GM23338 (cell line): ENCODE data around the gene LONP1. TPM values are rescaled to one million over a fixed set of nuclear protein-coding genes. Genes with fewer than 3 reads are reported as not detected.

ENCODE experiments used
- ATAC-seq: fragments of 200-7000 bp; cut with Tn5 transposase; 3 replicates; pipeline ENCODE4 v1.9.1; 2020
- DNase-seq: peaks from one replicate; pipeline ENCODE4 v3.0.0-alpha.2; 2015; ENCODE audit warnings: low spot score
- H2AFZ ChIP-seq: fragments of 200-600 bp; sonication (generic); 2 replicates; pipeline ENCODE4 v1.8.0; 2016; ENCODE audit warnings: antibody characterized with exemption, mild to moderate bottlenecking, moderate library complexity
- H3F3A ChIP-seq: fragments of 200-600 bp; sonication (generic); replicated peaks from 2 replicates; pipeline ENCODE4 v1.8.0; 2017; ENCODE audit warnings: antibody characterized with exemption, mixed run types, low read depth
- H3K27ac ChIP-seq: fragments of 200-600 bp; sonication (generic); 2 replicates; pipeline ENCODE4 v1.6.1; 2016; ENCODE audit warnings: low read depth
- H3K27me3 ChIP-seq: fragments of 200-600 bp; sonication (generic); 2 replicates; pipeline ENCODE4 v1.8.0; 2016; ENCODE audit warnings: mild to moderate bottlenecking, mixed run types, moderate library complexity; ENCODE audit not compliant: insufficient read depth
- H3K36me3 ChIP-seq: fragments of 200-600 bp; sonication (generic); 2 replicates; pipeline ENCODE4 v1.8.0; 2016; ENCODE audit warnings: mild to moderate bottlenecking; ENCODE audit not compliant: insufficient read depth
- H3K4me1 ChIP-seq: fragments of 200-600 bp; sonication (generic); 2 replicates; pipeline ENCODE4 v1.8.0; 2016; ENCODE audit warnings: mild to moderate bottlenecking, moderate library complexity; ENCODE audit not compliant: insufficient read depth
- H3K4me2 ChIP-seq: fragments of 200-600 bp; sonication (generic); 2 replicates; pipeline ENCODE4 v1.7.1; 2017; ENCODE audit warnings: mixed run types
- H3K4me3 ChIP-seq: fragments of 200-600 bp; sonication (generic); 2 replicates; pipeline ENCODE4 v1.6.1; 2016; ENCODE audit warnings: mixed run types
- H3K79me2 ChIP-seq: fragments of 200-600 bp; sonication (generic); replicated peaks from 2 replicates; pipeline ENCODE4 v1.8.0; 2017; ENCODE audit warnings: mild to moderate bottlenecking; ENCODE audit not compliant: insufficient read depth
- H3K9me2 ChIP-seq: fragments of 200-600 bp; sonication (generic); 2 replicates; pipeline ENCODE4 v1.8.0; 2017; ENCODE audit not compliant: insufficient read depth
- H4K20me1 ChIP-seq: fragments of 200-600 bp; sonication (generic); replicated peaks from 2 replicates; pipeline ENCODE4 v1.8.0; 2017; ENCODE audit warnings: mild to moderate bottlenecking; ENCODE audit not compliant: insufficient read depth
- H3K27ac Mint-ChIP-seq: 2 replicates; pipeline ENCODE4 v1.8.0; 2020; ENCODE audit warnings: inconsistent platforms, mild to moderate bottlenecking, moderate library complexity, mixed read lengths
- H3K27me3 Mint-ChIP-seq: 3 replicates; pipeline ENCODE4 v1.8.0; 2022; ENCODE audit warnings: low read depth, mild to moderate bottlenecking, moderate library complexity, mixed read lengths, inconsistent platforms; ENCODE audit not compliant: insufficient read depth, poor library complexity
- H3K36me3 Mint-ChIP-seq: 3 replicates; pipeline ENCODE4 v1.8.0; 2021; ENCODE audit warnings: low read depth, mild to moderate bottlenecking, inconsistent platforms, moderate library complexity, mixed read lengths
- H3K4me1 Mint-ChIP-seq: 3 replicates; pipeline ENCODE4 v1.8.0; 2020; ENCODE audit warnings: mild to moderate bottlenecking, inconsistent platforms, mixed read lengths
- H3K4me3 Mint-ChIP-seq: 3 replicates; pipeline ENCODE4 v1.8.0; 2021; ENCODE audit warnings: moderate library complexity, mild to moderate bottlenecking, inconsistent platforms, mixed read lengths
- H3K9me3 Mint-ChIP-seq: 3 replicates; pipeline ENCODE4 v1.8.0; 2020; ENCODE audit warnings: moderate library complexity, mild to moderate bottlenecking, inconsistent platforms, mixed read lengths
- CREB1 ChIP-seq: fragments of 250-450 bp; sonication (Bioruptor Pico); IDR thresholded peaks from 2 replicates; pipeline ENCODE4 v1.5.0; 2020; ENCODE audit warnings: low read depth, mild to moderate bottlenecking, moderate library complexity
- CTCF ChIP-seq, 2 experiments: fragments of 200-600 bp in 1 of 2; sonication (generic) in 1 of 2; conservative IDR thresholded peaks; 2 replicates each; pipeline versions ENCODE4 v1.5.1 to v1.6.1; 2016 to 2017; ENCODE audit warnings: antibody characterized with exemption in 2 of 2, low read depth in 2 of 2, mild to moderate bottlenecking in 2 of 2, moderate library complexity in 1 of 2
- ETS1 ChIP-seq: IDR thresholded peaks from 2 replicates; pipeline ENCODE4 v1.6.1; 2016; ENCODE audit warnings: antibody characterized with exemption
- EZH2 ChIP-seq: fragments of 200-600 bp; sonication (generic); IDR thresholded peaks from one replicate; pipeline ENCODE4 v1.8.0; 2017; ENCODE audit warnings: antibody characterized with exemption, mild to moderate bottlenecking, low read depth; ENCODE audit not compliant: unreplicated experiment
- EZH2phosphoT487 ChIP-seq: fragments of 200-600 bp; sonication (generic); IDR thresholded peaks from one replicate; pipeline ENCODE4 v1.8.1; 2018; ENCODE audit warnings: antibody characterized with exemption; ENCODE audit not compliant: unreplicated experiment
- POLR2AphosphoS5 ChIP-seq: IDR thresholded peaks from 2 replicates; pipeline ENCODE4 v1.6.1; 2016; ENCODE audit warnings: antibody characterized with exemption, low read depth
- REST ChIP-seq: IDR thresholded peaks from one replicate; pipeline ENCODE4 v1.6.1; 2018; ENCODE audit warnings: antibody characterized with exemption; ENCODE audit not compliant: unreplicated experiment
- STAT1 ChIP-seq: IDR thresholded peaks from one replicate; pipeline ENCODE4 v1.6.1; 2016; ENCODE audit warnings: antibody characterized with exemption; ENCODE audit not compliant: unreplicated experiment
- ZNF114 ChIP-seq: fragments of 250-450 bp; sonication (Bioruptor Pico); IDR thresholded peaks from 2 replicates; pipeline ENCODE4 v1.5.0; 2020; ENCODE audit warnings: mild to moderate bottlenecking, moderate library complexity
- polyA plus RNA-seq: library from polyadenylated mRNA; unstranded; fragments of >200 nt; fragmentation: Nextera tagmentation; extraction: Ambion mirVana; gene quantifications from 2 replicates; pipeline ENCODE4 v1.2.1, GENCODE V29; 2016
- total RNA-seq: library from RNA; depleted of rRNA; stranded (reverse); fragments of >200 nt; shearing (Covaris generic); gene quantifications from 2 replicates; pipeline ENCODE4 v1.2.3, GENCODE V29; 2014

LONP1 gene
- total and polyA plus RNA-seq, 2 experiments from 2014 or later: 68.6 to 137 TPM

- no peak for TF ChIP-seq EZH2phosphoT487
- TF ChIP-seq CREB1 (CRISPR knock-in tag): no peak
- TF ChIP-seq ETS1: no peak
- TF ChIP-seq POLR2AphosphoS5: no peak
Measured at GRCh38 chr19:5681391-5682106, 38.4 kb downstream of the LONP1 start (continued).

GRCh38 chr19:5680437-5681368 lies 39.2 kb downstream of the LONP1 start, which contains the start of the genes HSD11B1L and MICOS13:
TSS of gene HSD11B1L (plus strand) at chr19:5681027. CDS start at chr19:5684833, 3,806 bp downstream.
TSS of gene MICOS13 (minus strand) at chr19:5680516. CDS start at chr19:5680486, 30 bp downstream.
- Histone ChIP-seq H3K4me1 (no peaks in the 10 kb centered on the region; the same call in 1 of the 2 replicates), H3K79me2 (no peaks in the 10 kb centered on the region), H3K9me2 (peaks cover 7% of the 10 kb centered on the region), H4K20me1 (peaks cover 2% of the 10 kb centered on the region; the same call in 1 of the 2 replicates), H3F3A (0 out of 2 replicates have a peak, but pooled peaks cover 4% of the 10 kb centered on the region), H3K4me3 (peak within 1 kb of the TSS; percentile 89), H3K27me3 (no peaks in the 10 kb centered on the region), H2AFZ (peak within 1 kb of the TSS; percentile 99), H3K27ac (no peak within 1 kb of the TSS), H3K4me2 (peak within 1 kb of the TSS; percentile 95), H3K36me3 (no peaks in the 10 kb centered on the region)
- Mint-ChIP-seq H3K27ac (peak within 1 kb of the TSS; percentile 98), H3K4me1 (peaks cover 14% of the 10 kb centered on the region), H3K4me3 (peak within 1 kb of the TSS; percentile 98), H3K9me3 (no peaks in the 10 kb centered on the region), H3K36me3 (no peaks in the 10 kb centered on the region; the same call in 1 of the 3 replicates), H3K27me3 (peaks cover 27% of the 10 kb centered on the region)
- DNase-seq: peak; percentile 99
- ATAC-seq: peak; percentile 95
- no peak for TF ChIP-seq ZNF114 (CRISPR knock-in tag)
- TF ChIP-seq EZH2: no peak
- no peak for TF ChIP-seq CTCF (conservative IDR thresholded peaks at IDR 0.05; ENCODE audit: low read depth in 2 of 2)
- TF ChIP-seq STAT1: no peak
- peak; percentile 99 for TF ChIP-seq ETS1
- TF ChIP-seq REST: no peak
